H54 (cell line): ENCODE data around the gene ZNF850.
"Not testable (repeated sequence)": the region's sequence is repeated elsewhere in the genome, so short reads cannot be mapped to it uniquely, and the experiment has no call there.

Experiments
- DNase-seq: peaks from one replicate; pipeline ENCODE4 v3.0.0; 2011; ENCODE audit warnings: low spot score, mixed read lengths; ENCODE audit not compliant: insufficient read length
- FAIRE-seq: peaks from 3 replicates; lab custom pipeline; 2011; peaks lifted over from hg19 to GRCh38; lab: Jason Lieb, UNC
- POLR2A ChIP-seq: IDR thresholded peaks from 2 replicates; pipeline ENCODE4 v1.6.1; 2011; ENCODE audit warnings: low read depth, mild to moderate bottlenecking, low read length

Gene ZNF850

GRCh38 chr19:36772311-36773222 is at the start of gene ZNF850:
Gene ZNF850, minus strand, starts transcription at chr19:36772807. Its CDS starts 10,201 bp downstream, at chr19:36762606.
- peak; percentile 92 for DNase-seq
- FAIRE-seq = peak; percentile 87
- peak; percentile 67; the same call in 1 of the 2 replicates for TF ChIP-seq POLR2A

GRCh38 chr19:36821758-36822157 is 49.2 kb upstream of the ZNF850 start:
- no peak for TF ChIP-seq POLR2A
- FAIRE-seq = no peak

GRCh38 chr19:36819130-36819630 is 46.6 kb upstream of the ZNF850 start:
- FAIRE-seq (no peak), DNase-seq (no peak)
- no peak for TF ChIP-seq POLR2A

More at GRCh38 chr19:36821758-36822157, 49.2 kb upstream of the ZNF850 start:
- DNase-seq = no peak

- no peak for DNase-seq
- no peak for FAIRE-seq
- TF ChIP-seq POLR2A = no peak
Measured at GRCh38 chr19:36807029-36807428, 34.4 kb upstream of the ZNF850 start.

GRCh38 chr19:36805364-36805763 is 32.8 kb upstream of the ZNF850 start:
- FAIRE-seq (no peak), DNase-seq (no peak)
- no peak for TF ChIP-seq POLR2A

GRCh38 chr19:36797786-36798108 is 25.1 kb upstream of the ZNF850 start:
- DNase-seq (no peak), FAIRE-seq (no peak)
- TF ChIP-seq POLR2A = no peak

- TF ChIP-seq POLR2A = no peak
- FAIRE-seq (no peak), DNase-seq (no peak)
Measured at GRCh38 chr19:36796714-36796992, 24.0 kb upstream of the ZNF850 start.

GRCh38 chr19:36791420-36792141 is 19.0 kb upstream of the ZNF850 start:
- not testable (repeated sequence) for DNase-seq, FAIRE-seq

GRCh38 chr19:36775768-36776167 is 3.2 kb upstream of the ZNF850 start:
- DNase-seq = no peak
- TF ChIP-seq POLR2A = no peak
- FAIRE-seq = no peak

- no peak for DNase-seq
- no peak for FAIRE-seq
- TF ChIP-seq POLR2A = no peak
Measured at GRCh38 chr19:36773223-36773579, 594 bp upstream of the ZNF850 start.

GRCh38 chr19:36771261-36772231 is 1.1 kb downstream of the ZNF850 start:
- DNase-seq = peak; percentile 63
- TF ChIP-seq POLR2A = no peak
- FAIRE-seq = peak; percentile 84

- no peak for DNase-seq
- TF ChIP-seq POLR2A = no peak
- FAIRE-seq = no peak
Measured at GRCh38 chr19:36750066-36750691, 22.4 kb downstream of the ZNF850 start.

- not testable (repeated sequence) for DNase-seq
- peak; percentile 43 for FAIRE-seq
Measured at GRCh38 chr19:36749613-36750012, 23.0 kb downstream of the ZNF850 start.
